OCI-LY7 (cell line): ENCODE results near the gene SLC44A4. TPM values are rescaled to one million over a fixed set of nuclear protein-coding genes. Genes with fewer than 3 reads are reported as not detected.

Experiments
- BruUV-seq: library from RNA; stranded (reverse); fragments of 400-500 nt; replicated peaks from 2 replicates; lab custom pipeline; 2021; lab: Mats Ljungman, UMichigan
- CTCF ChIA-PET: fragments of 300-600 bp; sonication (Branson Sonifier 250); formaldehyde crosslinking; loops from one replicate; lab custom pipeline; 2022; ENCODE audit warnings: antibody characterized with exemption; ENCODE audit not compliant: unreplicated experiment; lab: Charles Lee
- POLR2A ChIA-PET: fragments of 300-600 bp; sonication (Branson Sonifier 250); formaldehyde crosslinking; loops from one replicate; lab custom pipeline; 2022; ENCODE audit warnings: antibody characterized with exemption; lab: Charles Lee
- DNase-seq: peaks from one replicate; pipeline ENCODE4 v3.0.0-alpha.2; 2015; ENCODE audit warnings: low spot score
- H2AFZ ChIP-seq: fragments of 200-600 bp; sonication (generic), shearing (Covaris generic); 2 replicates; pipeline ENCODE4 v1.6.1; 2014; ENCODE audit warnings: mild to moderate bottlenecking, antibody characterized with exemption, low read length, moderate library complexity
- H3K27ac ChIP-seq: fragments of 200-600 bp; sonication (generic); 2 replicates; pipeline ENCODE4 v1.5.1; 2014; ENCODE audit warnings: mixed run types, low read depth, mild to moderate bottlenecking, moderate library complexity, low read length, inconsistent platforms; ENCODE audit not compliant: poor library complexity, severe bottlenecking
- H3K36me3 ChIP-seq: fragments of 200-600 bp; sonication (generic); 2 replicates; pipeline ENCODE4 v1.6.1; 2014; ENCODE audit warnings: mild to moderate bottlenecking, antibody characterized with exemption, low read length, moderate library complexity, mixed read lengths; ENCODE audit not compliant: insufficient read depth
- H3K4me1 ChIP-seq: fragments of 200-600 bp; sonication (generic); 2 replicates; pipeline ENCODE4 v1.5.1; 2014; ENCODE audit warnings: mild to moderate bottlenecking, low read length; ENCODE audit not compliant: insufficient read depth, poor library complexity, severe bottlenecking
- H3K4me2 ChIP-seq: fragments of 200-600 bp; sonication (generic); 2 replicates; pipeline ENCODE4 v1.6.1; 2014; ENCODE audit warnings: mild to moderate bottlenecking, low read length
- H3K4me3 ChIP-seq: fragments of 200-600 bp; sonication (generic); 2 replicates; pipeline ENCODE4 v1.5.1; 2014; ENCODE audit warnings: mild to moderate bottlenecking, low read depth, low read length; ENCODE audit not compliant: poor library complexity, severe bottlenecking
- H3K79me2 ChIP-seq: fragments of 200-600 bp; sonication (generic); 2 replicates; pipeline ENCODE4 v1.6.1; 2016; ENCODE audit warnings: low read depth, mild to moderate bottlenecking, low read length, moderate library complexity, mixed read lengths; ENCODE audit not compliant: insufficient read depth
- H3K9me2 ChIP-seq: fragments of 200-600 bp; sonication (generic); 2 replicates; pipeline ENCODE4 v1.6.1; 2016; ENCODE audit warnings: mild to moderate bottlenecking, low read length, mixed read lengths; ENCODE audit not compliant: insufficient read depth
- H3K9me3 ChIP-seq: fragments of 200-600 bp; sonication (generic); 2 replicates; pipeline ENCODE4 v1.6.1; 2014; ENCODE audit warnings: mild to moderate bottlenecking, mixed run types, low read length, mixed read lengths
- H4K20me1 ChIP-seq: fragments of 200-600 bp; sonication (generic); 2 replicates; pipeline ENCODE4 v1.6.1; 2014; ENCODE audit warnings: mild to moderate bottlenecking, antibody characterized with exemption, low read length, moderate library complexity, mixed read lengths; ENCODE audit not compliant: insufficient read depth
- EZH2phosphoT487 ChIP-seq: fragments of 200-600 bp; sonication (generic); IDR thresholded peaks from 2 replicates; pipeline ENCODE4 v1.6.1; 2018; ENCODE audit warnings: low read depth, borderline replicate concordance, mild to moderate bottlenecking, mixed run types, antibody characterized with exemption, low read length, moderate library complexity, mixed read lengths
- intact Hi-C: fragments of 100-400 bp; cut with micrococcal nuclease; formaldehyde crosslinking; loops from one replicate; pipeline ENCODE4 v1.10.0; 2022; ENCODE audit not compliant: unreplicated experiment
- total RNA-seq, 2 experiments: library from RNA; depleted of rRNA in 1 of 2; stranded (reverse); fragments of >200 nt in 1 of 2; shearing (Covaris generic) in 1 of 2; gene quantifications; 2 replicates each; pipeline ENCODE4 v1.2.3, GENCODE V29; 2014 to 2022
- TF ChIP-seq, protein P1 (sequence below): fragments of 200-600 bp; sonication (generic); conservative IDR thresholded peaks from 2 replicates; pipeline ENCODE4 v1.5.1; 2014; ENCODE audit warnings: mild to moderate bottlenecking, antibody characterized with exemption, low read length, moderate library complexity, mixed read lengths

Gene SLC44A4
- total RNA-seq, 2 experiments from 2014 or later: not detected

DNA sequence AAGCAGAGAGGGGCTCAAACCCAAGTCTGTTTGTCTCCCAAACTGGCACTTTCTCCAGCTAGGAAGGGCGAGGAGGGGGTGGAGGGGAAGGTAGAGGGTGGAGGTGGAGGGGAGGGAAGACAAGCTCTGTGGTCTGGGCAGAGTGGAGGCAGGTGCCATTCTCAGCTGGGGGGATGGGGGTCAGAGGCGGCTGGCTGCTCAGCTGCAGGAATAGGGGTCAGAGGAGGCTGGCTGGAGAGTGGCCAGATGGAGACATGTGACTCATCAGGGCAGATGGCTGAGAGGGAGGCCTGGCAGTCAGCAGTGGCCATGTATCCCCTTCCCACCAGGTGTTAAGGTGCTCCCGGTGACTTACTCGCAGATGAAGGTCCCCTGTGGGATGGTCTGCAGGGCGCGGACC lies 3.5 kb upstream of the SLC44A4 start:
- no peak overlapping the region for H2AFZ ChIP-seq
- intact Hi-C loops: no loop called here
- CTCF ChIA-PET: no interaction called here

DNA sequence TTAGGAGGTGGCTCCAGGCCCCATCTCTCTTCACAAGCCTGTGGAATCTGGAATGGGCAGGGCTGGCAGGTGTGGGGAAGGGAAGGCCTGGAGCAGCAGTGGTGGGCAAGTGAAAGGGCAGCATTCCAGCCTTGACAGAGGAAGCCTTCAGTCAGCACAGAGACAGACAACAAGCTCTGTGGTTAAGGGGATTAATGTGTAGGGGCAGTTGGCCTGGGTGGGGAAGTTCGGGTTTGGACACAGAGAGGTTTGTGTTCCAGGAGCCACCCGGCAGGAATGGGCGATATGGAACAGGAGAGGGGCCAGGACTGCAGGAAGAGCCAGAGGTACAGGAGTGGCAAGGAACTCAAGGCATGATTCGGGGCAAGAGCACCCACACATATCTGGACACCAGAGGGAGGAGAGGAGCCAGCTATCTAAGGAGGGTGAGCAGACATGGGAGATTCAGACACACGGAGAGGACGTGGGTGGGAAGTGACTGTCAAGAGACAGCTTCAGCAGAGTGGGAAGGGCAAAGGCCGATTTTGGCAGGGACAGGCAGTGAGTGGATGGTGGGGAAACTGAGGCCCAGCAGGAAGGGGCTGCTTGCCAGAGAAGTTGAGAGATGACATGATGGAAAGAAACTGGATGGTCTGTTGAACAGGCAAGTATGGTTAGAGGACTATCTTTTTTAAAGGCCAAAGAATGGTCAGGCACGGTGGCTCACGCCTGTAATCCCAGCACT lies 2.5 kb upstream of the SLC44A4 start:
- Histone ChIP-seq H3K9me2 (no peaks in the 10 kb centered on the region), H3K36me3 (peaks cover 66% of the 10 kb centered on the region), H4K20me1 (no peaks in the 10 kb centered on the region), H3K4me1 (no peaks in the 10 kb centered on the region), H2AFZ (no peak overlapping the region), H3K27ac (no peak overlapping the region), H3K4me3 (no peak overlapping the region), H3K4me2 (no peak overlapping the region), H3K79me2 (no peaks in the 10 kb centered on the region), H3K9me3 (no peaks in the 10 kb centered on the region)
- TF ChIP-seq, protein P1, sequence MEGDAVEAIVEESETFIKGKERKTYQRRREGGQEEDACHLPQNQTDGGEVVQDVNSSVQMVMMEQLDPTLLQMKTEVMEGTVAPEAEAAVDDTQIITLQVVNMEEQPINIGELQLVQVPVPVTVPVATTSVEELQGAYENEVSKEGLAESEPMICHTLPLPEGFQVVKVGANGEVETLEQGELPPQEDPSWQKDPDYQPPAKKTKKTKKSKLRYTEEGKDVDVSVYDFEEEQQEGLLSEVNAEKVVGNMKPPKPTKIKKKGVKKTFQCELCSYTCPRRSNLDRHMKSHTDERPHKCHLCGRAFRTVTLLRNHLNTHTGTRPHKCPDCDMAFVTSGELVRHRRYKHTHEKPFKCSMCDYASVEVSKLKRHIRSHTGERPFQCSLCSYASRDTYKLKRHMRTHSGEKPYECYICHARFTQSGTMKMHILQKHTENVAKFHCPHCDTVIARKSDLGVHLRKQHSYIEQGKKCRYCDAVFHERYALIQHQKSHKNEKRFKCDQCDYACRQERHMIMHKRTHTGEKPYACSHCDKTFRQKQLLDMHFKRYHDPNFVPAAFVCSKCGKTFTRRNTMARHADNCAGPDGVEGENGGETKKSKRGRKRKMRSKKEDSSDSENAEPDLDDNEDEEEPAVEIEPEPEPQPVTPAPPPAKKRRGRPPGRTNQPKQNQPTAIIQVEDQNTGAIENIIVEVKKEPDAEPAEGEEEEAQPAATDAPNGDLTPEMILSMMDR: no peak
- TF ChIP-seq EZH2phosphoT487: no peak
- CTCF ChIA-PET: no interaction called here
- no TSS peak for BruUV-seq
- no peak for DNase-seq
- intact Hi-C loops: no loop called here
- POLR2A ChIA-PET: interaction anchor here (0.9 kb wide), 1 partner anchor 349 kb away, joined by 6 read pairs; no protein-coding TSS in a partner anchor

More for the DNA sequence above, 3.5 kb upstream of the SLC44A4 start:
- no peak overlapping the region for H3K27ac ChIP-seq
- POLR2A ChIA-PET: interaction anchor here (0.6 to 0.9 kb wide), 2 partner anchors 336 to 350 kb away, joined by 3 to 6 read pairs; partner anchors contain the start of gene ATP6V1G2
- TF ChIP-seq, protein P1: no peak
- no peak for TF ChIP-seq EZH2phosphoT487
- H3K4me2 ChIP-seq: no peak overlapping the region
- no TSS peak for BruUV-seq
- H3K36me3 ChIP-seq: peaks cover 76% of the 10 kb centered on the region
- H3K9me3 ChIP-seq: no peaks in the 10 kb centered on the region
- H4K20me1 ChIP-seq: no peaks in the 10 kb centered on the region
- no peaks in the 10 kb centered on the region for H3K4me1 ChIP-seq
- no peaks in the 10 kb centered on the region for H3K79me2 ChIP-seq
- no peaks in the 10 kb centered on the region for H3K9me2 ChIP-seq
- no peak for DNase-seq
- no peak overlapping the region for H3K4me3 ChIP-seq

DNA sequence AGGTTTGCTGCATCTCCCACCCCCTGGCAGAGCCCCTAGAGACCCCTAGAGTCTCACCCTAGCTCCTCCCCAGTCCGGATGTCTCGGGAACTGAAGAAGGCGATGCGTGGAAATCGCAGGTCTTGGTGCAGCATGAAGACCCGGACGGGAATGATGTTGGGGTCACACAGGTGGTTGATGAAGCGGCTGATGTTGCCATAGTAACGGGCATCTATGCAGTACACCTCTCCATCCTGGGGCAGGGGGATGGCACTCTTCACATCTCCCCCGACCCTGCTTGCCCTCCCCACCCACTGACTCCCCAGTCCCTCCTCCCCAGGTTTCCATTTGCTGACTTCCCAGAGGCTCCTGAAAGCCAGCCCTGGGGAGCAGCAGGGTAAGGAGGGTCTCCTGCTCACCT lies 1.8 kb upstream of the SLC44A4 start:
- BruUV-seq: no TSS peak

More for the DNA sequence above, 1.8 kb upstream of the SLC44A4 start:
- Histone ChIP-seq H4K20me1 (no peaks in the 10 kb centered on the region), H3K9me2 (no peaks in the 10 kb centered on the region), H3K9me3 (no peaks in the 10 kb centered on the region), H3K4me1 (no peaks in the 10 kb centered on the region), H2AFZ (no peak overlapping the region), H3K4me3 (no peak overlapping the region), H3K79me2 (no peaks in the 10 kb centered on the region), H3K4me2 (no peak overlapping the region), H3K27ac (no peak overlapping the region), H3K36me3 (peaks cover 61% of the 10 kb centered on the region)
- no peak for DNase-seq
- intact Hi-C loops: no loop called here
- TF ChIP-seq EZH2phosphoT487: no peak
- TF ChIP-seq, protein P1: no peak
- ChIA-PET CTCF (no interaction called here), POLR2A (no interaction called here)
